HL-60 (cell line): ENCODE results near the gene CD302.

Experiments used
- DNase-seq, 2 experiments: peaks; one replicate each; pipeline ENCODE4 v3.0.0-alpha.2; 2010 to 2020; ENCODE audit warnings: low read depth in 1 of 2, low spot score in 1 of 2
- H3K27ac ChIP-seq: fragments of 250-450 bp; sonication (Bioruptor Pico); replicated peaks from 2 replicates; pipeline ENCODE4 v1.5.1; 2020; ENCODE audit warnings: mild to moderate bottlenecking, moderate library complexity
- H3K27me3 ChIP-seq: fragments of 250-450 bp; sonication (Bioruptor Pico); 2 replicates; pipeline ENCODE4 v1.5.1; 2021; ENCODE audit warnings: mild to moderate bottlenecking, moderate library complexity; ENCODE audit not compliant: insufficient read depth, poor library complexity, severe bottlenecking
- H3K4me3 ChIP-seq: replicated peaks from 2 replicates; pipeline ENCODE4 v1.5.1; 2011; ENCODE audit warnings: mild to moderate bottlenecking, control low read depth, low read length; ENCODE audit not compliant: insufficient read depth
- GABPA ChIP-seq: IDR thresholded peaks from 2 replicates; pipeline ENCODE4 v1.6.1; 2012; ENCODE audit warnings: low read depth
- POLR2AphosphoS5 ChIP-seq: IDR thresholded peaks from 2 replicates; pipeline ENCODE4 v1.6.1; 2012; ENCODE audit warnings: low read depth
- SPI1 ChIP-seq: IDR thresholded peaks from 2 replicates; pipeline ENCODE4 v1.6.1; 2012; ENCODE audit warnings: low read depth, mild to moderate bottlenecking, borderline replicate concordance
- TF ChIP-seq, protein P1 (sequence below): IDR thresholded peaks from one replicate; pipeline ENCODE4 v1.5.1; 2011; ENCODE audit warnings: low read length, control low read depth, inconsistent platforms; ENCODE audit not compliant: insufficient read depth
- TF ChIP-seq, protein P2 (sequence below): IDR thresholded peaks from 2 replicates; pipeline ENCODE4 v1.6.1; 2012; ENCODE audit warnings: low read depth; ENCODE audit not compliant: insufficient replicate concordance

CD302 gene

DNA sequence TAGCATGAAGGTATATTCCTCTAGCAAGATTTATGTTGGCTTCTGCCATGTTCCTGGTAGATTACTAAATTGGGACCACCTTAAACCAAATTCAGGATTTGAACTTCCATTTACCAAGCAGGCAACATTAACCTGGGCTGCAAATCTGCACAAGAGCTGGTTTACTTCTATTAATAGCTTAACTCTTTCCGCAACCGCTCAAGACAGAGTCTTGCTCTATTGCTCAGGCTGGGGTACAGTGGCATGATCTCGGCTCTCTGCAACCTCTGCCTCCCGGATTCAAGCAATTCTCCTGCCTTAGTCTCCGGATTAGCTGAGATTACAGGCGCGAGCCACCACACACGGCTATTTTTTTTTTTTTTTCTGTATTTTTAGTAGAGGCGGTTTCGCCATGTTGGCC, 77.3 kb downstream of the CD302 start:
- DNase-seq, result no peak
- Histone ChIP-seq H3K4me3 (no peak overlapping the region), H3K27me3 (no peaks in the 10 kb centered on the region), H3K27ac (no peak overlapping the region)
- TF ChIP-seq, protein P1, sequence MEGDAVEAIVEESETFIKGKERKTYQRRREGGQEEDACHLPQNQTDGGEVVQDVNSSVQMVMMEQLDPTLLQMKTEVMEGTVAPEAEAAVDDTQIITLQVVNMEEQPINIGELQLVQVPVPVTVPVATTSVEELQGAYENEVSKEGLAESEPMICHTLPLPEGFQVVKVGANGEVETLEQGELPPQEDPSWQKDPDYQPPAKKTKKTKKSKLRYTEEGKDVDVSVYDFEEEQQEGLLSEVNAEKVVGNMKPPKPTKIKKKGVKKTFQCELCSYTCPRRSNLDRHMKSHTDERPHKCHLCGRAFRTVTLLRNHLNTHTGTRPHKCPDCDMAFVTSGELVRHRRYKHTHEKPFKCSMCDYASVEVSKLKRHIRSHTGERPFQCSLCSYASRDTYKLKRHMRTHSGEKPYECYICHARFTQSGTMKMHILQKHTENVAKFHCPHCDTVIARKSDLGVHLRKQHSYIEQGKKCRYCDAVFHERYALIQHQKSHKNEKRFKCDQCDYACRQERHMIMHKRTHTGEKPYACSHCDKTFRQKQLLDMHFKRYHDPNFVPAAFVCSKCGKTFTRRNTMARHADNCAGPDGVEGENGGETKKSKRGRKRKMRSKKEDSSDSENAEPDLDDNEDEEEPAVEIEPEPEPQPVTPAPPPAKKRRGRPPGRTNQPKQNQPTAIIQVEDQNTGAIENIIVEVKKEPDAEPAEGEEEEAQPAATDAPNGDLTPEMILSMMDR, result no peak
- TF ChIP-seq GABPA (no peak), POLR2AphosphoS5 (no peak), SPI1 (no peak)
- TF ChIP-seq, protein P2, sequence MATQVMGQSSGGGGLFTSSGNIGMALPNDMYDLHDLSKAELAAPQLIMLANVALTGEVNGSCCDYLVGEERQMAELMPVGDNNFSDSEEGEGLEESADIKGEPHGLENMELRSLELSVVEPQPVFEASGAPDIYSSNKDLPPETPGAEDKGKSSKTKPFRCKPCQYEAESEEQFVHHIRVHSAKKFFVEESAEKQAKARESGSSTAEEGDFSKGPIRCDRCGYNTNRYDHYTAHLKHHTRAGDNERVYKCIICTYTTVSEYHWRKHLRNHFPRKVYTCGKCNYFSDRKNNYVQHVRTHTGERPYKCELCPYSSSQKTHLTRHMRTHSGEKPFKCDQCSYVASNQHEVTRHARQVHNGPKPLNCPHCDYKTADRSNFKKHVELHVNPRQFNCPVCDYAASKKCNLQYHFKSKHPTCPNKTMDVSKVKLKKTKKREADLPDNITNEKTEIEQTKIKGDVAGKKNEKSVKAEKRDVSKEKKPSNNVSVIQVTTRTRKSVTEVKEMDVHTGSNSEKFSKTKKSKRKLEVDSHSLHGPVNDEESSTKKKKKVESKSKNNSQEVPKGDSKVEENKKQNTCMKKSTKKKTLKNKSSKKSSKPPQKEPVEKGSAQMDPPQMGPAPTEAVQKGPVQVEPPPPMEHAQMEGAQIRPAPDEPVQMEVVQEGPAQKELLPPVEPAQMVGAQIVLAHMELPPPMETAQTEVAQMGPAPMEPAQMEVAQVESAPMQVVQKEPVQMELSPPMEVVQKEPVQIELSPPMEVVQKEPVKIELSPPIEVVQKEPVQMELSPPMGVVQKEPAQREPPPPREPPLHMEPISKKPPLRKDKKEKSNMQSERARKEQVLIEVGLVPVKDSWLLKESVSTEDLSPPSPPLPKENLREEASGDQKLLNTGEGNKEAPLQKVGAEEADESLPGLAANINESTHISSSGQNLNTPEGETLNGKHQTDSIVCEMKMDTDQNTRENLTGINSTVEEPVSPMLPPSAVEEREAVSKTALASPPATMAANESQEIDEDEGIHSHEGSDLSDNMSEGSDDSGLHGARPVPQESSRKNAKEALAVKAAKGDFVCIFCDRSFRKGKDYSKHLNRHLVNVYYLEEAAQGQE, result no peak
